DMS79 (cell line): Measurements from ENCODE around the gene UPK1A.

ENCODE experiments used
- DNase-seq: peaks from one replicate; lab custom pipeline; 2025; lab: John Stamatoyannopoulos, UW

Gene UPK1A

GRCh38 chr19:35666251-35666913 is at the start of gene UPK1A:
Gene UPK1A, plus strand, starts transcription at chr19:35666517. Its CDS starts 296 bp downstream, at chr19:35666813.
- DNase-seq: no peak

GRCh38 chr19:35618857-35619256 is 47.5 kb upstream of the UPK1A start:
- DNase-seq: no peak

GRCh38 chr19:35619290-35619923 is 46.9 kb upstream of the UPK1A start:
- no peak for DNase-seq

- no peak for DNase-seq
Measured at GRCh38 chr19:35620001-35620400, 46.3 kb upstream of the UPK1A start.

GRCh38 chr19:35621708-35622107 is 44.6 kb upstream of the UPK1A start:
- DNase-seq: no peak

- DNase-seq: no peak
Measured at GRCh38 chr19:35622750-35623149, 43.6 kb upstream of the UPK1A start.

GRCh38 chr19:35623327-35624010 is 42.8 kb upstream of the UPK1A start:
- no peak for DNase-seq

- DNase-seq: no peak
Measured at GRCh38 chr19:35628264-35628564, 38.1 kb upstream of the UPK1A start.

- DNase-seq: peak; percentile 98
Measured at GRCh38 chr19:35628565-35629331, 37.6 kb upstream of the UPK1A start, which contains the start of gene RBM42. Gene RBM42, plus strand, starts transcription at chr19:35629036. Its CDS starts 118 bp downstream, at chr19:35629154.

- DNase-seq: no peak
Measured at GRCh38 chr19:35629332-35629633, 37.0 kb upstream of the UPK1A start.

- DNase-seq: no peak
Measured at GRCh38 chr19:35633727-35634440, 32.4 kb upstream of the UPK1A start.

GRCh38 chr19:35636651-35637050 is 29.7 kb upstream of the UPK1A start:
- no peak for DNase-seq

- DNase-seq: no peak
Measured at GRCh38 chr19:35637165-35637564, 29.2 kb upstream of the UPK1A start.

- no peak for DNase-seq
Measured at GRCh38 chr19:35639321-35639639, 27.0 kb upstream of the UPK1A start.

GRCh38 chr19:35639863-35640262 is 26.5 kb upstream of the UPK1A start:
- DNase-seq: no peak

- DNase-seq: no peak
Measured at GRCh38 chr19:35641515-35642151, 24.7 kb upstream of the UPK1A start, which contains the start of gene ETV2. Gene ETV2, plus strand, starts transcription at chr19:35641745. Its CDS starts 716 bp downstream, at chr19:35642461.

- no peak for DNase-seq
Measured at GRCh38 chr19:35642312-35642711, 24.0 kb upstream of the UPK1A start.

- DNase-seq: no peak
Measured at GRCh38 chr19:35642798-35643254, 23.5 kb upstream of the UPK1A start.

GRCh38 chr19:35643255-35644205 is 22.8 kb upstream of the UPK1A start:
- peak; percentile 80 for DNase-seq
